Psoas muscle (tissue), 8 donors: ENCODE measurements around the gene PPP1R12A. TPM values are rescaled to one million over a fixed set of nuclear protein-coding genes. Genes with fewer than 3 reads are reported as not detected.
A peak's percentile ranks its signal among the peaks of the same experiment; 100 is the strongest.

Experiments
- ATAC-seq, 4 donors: fragments of 200-7000 bp; cut with Tn5 transposase; one replicate each; pipeline ENCODE4 v1.9.1; 2020; ENCODE audit warnings: moderate library complexity in 3 of 4, mild to moderate bottlenecking in 2 of 4
- DNase-seq, 2 donors: peaks; one replicate each; pipeline ENCODE4 v3.0.0-alpha.2; 2020
- H3K27ac ChIP-seq: fragments of 200-600 bp; one replicate; pipeline ENCODE4 v1.8.0; 2022
- H3K27me3 ChIP-seq, 3 donors: fragments of 200-600 bp in 1 of 3; one replicate each; pipeline versions ENCODE4 v1.6.1 to v1.8.0; 2013 to 2022; ENCODE audit warnings: low read length in 2 of 3, mild to moderate bottlenecking in 2 of 3, moderate library complexity in 1 of 3; ENCODE audit not compliant: insufficient read depth in 3 of 3
- H3K36me3 ChIP-seq, 2 donors: fragments of 200-600 bp in 1 of 2; one replicate each; pipeline versions ENCODE4 v1.6.1 to v1.8.0; 2013 to 2022; ENCODE audit warnings: low read depth in 1 of 2, mild to moderate bottlenecking in 1 of 2, moderate library complexity in 1 of 2; ENCODE audit not compliant: insufficient read depth in 1 of 2
- H3K4me1 ChIP-seq: fragments of 200-600 bp; one replicate; pipeline ENCODE4 v1.8.0; 2022
- H3K4me3 ChIP-seq: fragments of 200-600 bp; one replicate; pipeline ENCODE4 v1.8.0; 2022; ENCODE audit warnings: mild to moderate bottlenecking
- H3K9me3 ChIP-seq: fragments of 200-600 bp; one replicate; pipeline ENCODE4 v1.8.0; 2022
- CTCF ChIP-seq: fragments of 200-600 bp; IDR thresholded peaks from one replicate; pipeline ENCODE4 v1.8.0; 2022; ENCODE audit warnings: antibody characterized with exemption
- WGBS, 3 donors: extraction: QIAGEN DNeasy Blood & Tissue Kit; methylation state at CpG; one replicate each; pipeline versions ENCODE4 v1.1.6 to v1.1.7; 2013; 5-methylcytosine and 5-hydroxymethylcytosine counted together
- intact Hi-C, 2 donors: fragments of 100-400 bp; cut with DNase I; formaldehyde crosslinking; loops; one replicate each; pipeline versions ENCODE4 v1.11.0 to v1.14.2; 2022
- polyA plus RNA-seq, 3 donors: library from polyadenylated mRNA; stranded (reverse); fragments of 200-250 nt; gene quantifications; one replicate each; pipeline ENCODE4 v1.2.3, GENCODE V29; 2013
- total RNA-seq, 4 donors: library from RNA; stranded (reverse); fragmentation: NEBNext Ultra II Directional in 2 of 4; extraction: Animal tissue kit (Norgen Biotek cat#: 25700) in 2 of 4; gene quantifications; one replicate each; pipeline versions ENCODE4 v1.2.1 to v1.2.4, GENCODE V29; 2021 to 2023
- donor health status: healthy with polysubstance abuse.
- donor health status: DM: no; HTN: no; CAD: no; lungs with moderate emphysema.
- donor health status: Bipolar disorder and iron deficiency.
- donor health status: healthy.
- donor health status: DM: yes; HTN: yes; CAD: no.
- donor health status: DM: no; HTN: no; CAD: no.
- donor health status: DM: no; HTN: no; CAD: no.
- donor health status: DM: yes; HTN: yes; CAD: no.

The PPP1R12A gene
- total and polyA plus RNA-seq, 7 donors: 9.5 to 51.2 (median 37.8) TPM

GRCh38 chr12:79938843-79939242 is 3.9 kb upstream of the PPP1R12A start:
- 97 to 100% (median 100%) methylated on average over 1 of the region's 1 CpG for WGBS, 3 donors
- no peak overlapping the region for H3K4me3 ChIP-seq
- peaks cover 12% of the 10 kb centered on the region for H3K4me1 ChIP-seq
- ATAC-seq (no peak), DNase-seq (no peak)
- H3K27ac ChIP-seq: no peak overlapping the region
- no peaks in the 10 kb centered on the region for H3K27me3 ChIP-seq
- H3K9me3 ChIP-seq: no peaks in the 10 kb centered on the region
- H3K36me3 ChIP-seq: no peaks in the 10 kb centered on the region
- no peak for TF ChIP-seq CTCF
- intact Hi-C loops: loop anchor here in 1 of 2 donors (10.0 kb wide), 1 partner anchor 94 kb away; no protein-coding TSS in a partner anchor

GRCh38 chr12:79936670-79937069 is 1.8 kb upstream of the PPP1R12A start:
- no peaks in the 10 kb centered on the region for H3K9me3 ChIP-seq
- intact Hi-C loops: loop anchor here in 1 of 2 donors (10.0 kb wide), 1 partner anchor 92 kb away; no protein-coding TSS in a partner anchor

GRCh38 chr12:79935624-79936345 is 888 bp upstream of the PPP1R12A start:
- DNase-seq (no peak), ATAC-seq (no peak)
- H3K9me3 ChIP-seq: no peaks in the 10 kb centered on the region
- H3K27ac ChIP-seq: peak overlapping the region; percentile 89
- H3K4me1 ChIP-seq: peaks cover 35% of the 10 kb centered on the region
- WGBS, 3 donors: 16 to 17% (median 17%) methylated on average over 10 of the region's 10 CpGs
- intact Hi-C loops: loop anchor here (2.0 to 10.0 kb wide), 2 partner anchors 91 to 251 kb away; no protein-coding TSS in a partner anchor
- TF ChIP-seq CTCF: no peak
- peak overlapping the region; percentile 92 for H3K4me3 ChIP-seq
- no peaks in the 10 kb centered on the region for H3K27me3 ChIP-seq
- no peaks in the 10 kb centered on the region for H3K36me3 ChIP-seq

More at GRCh38 chr12:79936670-79937069, 1.8 kb upstream of the PPP1R12A start:
- Histone ChIP-seq H3K4me3 (peak overlapping the region; percentile 92), H3K27ac (no peak overlapping the region), H3K4me1 (peaks cover 27% of the 10 kb centered on the region), H3K27me3 (no peaks in the 10 kb centered on the region), H3K36me3 (no peaks in the 10 kb centered on the region)
- no peak for TF ChIP-seq CTCF
- 2 to 14% (median 3%) methylated on average over 1 of the region's 1 CpG for WGBS, 3 donors
- no peak for DNase-seq
- ATAC-seq: no peak

DNA sequence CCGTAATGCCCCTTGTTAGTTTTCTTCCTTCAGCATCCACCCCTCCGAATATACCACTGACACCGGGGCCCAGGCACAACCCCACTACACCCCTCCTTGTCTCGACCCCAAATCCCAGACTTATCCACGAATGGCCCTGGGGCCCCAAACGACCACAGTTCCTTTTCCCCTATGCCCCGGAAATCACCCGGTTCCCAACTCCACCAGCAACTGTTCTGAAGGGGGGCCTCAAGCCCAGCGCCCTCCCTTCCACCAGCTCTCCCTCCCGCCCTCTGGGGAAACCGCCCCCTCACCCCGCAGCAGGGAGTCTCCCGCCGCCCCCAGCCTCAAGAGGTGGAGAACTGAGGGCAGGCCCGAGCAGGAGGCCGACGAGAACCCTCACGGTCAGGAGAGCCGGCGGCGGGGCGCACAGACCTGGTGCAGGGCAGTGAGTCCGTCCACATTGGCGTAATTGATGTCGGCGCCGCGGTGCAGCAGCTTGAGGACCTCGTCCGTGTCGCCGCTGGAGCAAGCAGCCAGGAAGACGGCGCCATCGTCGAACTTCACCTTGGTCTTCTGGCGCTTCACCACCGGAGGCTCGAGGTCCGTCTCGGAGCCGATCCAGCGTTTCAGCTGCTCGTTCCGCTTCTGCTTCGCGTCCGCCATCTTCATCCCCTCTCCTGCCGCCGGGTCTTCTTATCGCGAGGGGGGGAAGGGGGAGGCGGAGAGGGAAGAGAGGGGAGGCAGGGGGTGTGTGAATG is 446 bp downstream of the PPP1R12A start:
- DNase-seq: no peak
- peak overlapping the region; percentile 92 for H3K4me3 ChIP-seq
- peaks cover 35% of the 10 kb centered on the region for H3K4me1 ChIP-seq
- H3K27me3 ChIP-seq: no peaks in the 10 kb centered on the region
- 0% methylated on average over 45 to 53 of the region's 53 CpGs for WGBS, 3 donors
- H3K36me3 ChIP-seq: no peaks in the 10 kb centered on the region
- intact Hi-C loops: loop anchor here (2.0 to 10.0 kb wide), 3 partner anchors 47 to 252 kb away; no protein-coding TSS in a partner anchor
- H3K27ac ChIP-seq: peak overlapping the region; percentile 89
- TF ChIP-seq CTCF: no peak
- peak; percentile 48 to 62 (median 52) for ATAC-seq
- H3K9me3 ChIP-seq: no peaks in the 10 kb centered on the region
